Right atrium auricular region (tissue), 2 donors: ENCODE data around the gene DDX3X. TPM values are rescaled to one million over a fixed set of nuclear protein-coding genes. Genes with fewer than 3 reads are reported as not detected.
"Not testable (repeated sequence)": the region's sequence is repeated elsewhere in the genome, so short reads cannot be mapped to it uniquely, and the experiment has no call there.

Experiments used
- DNase-seq: peaks from one replicate; pipeline ENCODE4 v3.0.0-alpha.2; 2019; ENCODE audit warnings: low spot score
- H3K27ac ChIP-seq, 2 donors: fragments of 200-600 bp; sonication (generic); 1 replicate in 1 of 2; 2 replicates in 1 of 2; pipeline ENCODE4 v1.5.1; 2016 to 2019
- H3K27me3 ChIP-seq, 2 donors: fragments of 200-600 bp; sonication (generic); one replicate each; pipeline versions ENCODE4 v1.5.1 to v1.6.0; 2017 to 2019
- H3K36me3 ChIP-seq: fragments of 200-600 bp; sonication (generic); one replicate; pipeline ENCODE4 v1.5.1; 2016
- H3K4me1 ChIP-seq, 2 donors: fragments of 200-600 bp; sonication (generic); one replicate each; pipeline versions ENCODE4 v1.5.1 to v1.6.0; 2017 to 2019
- H3K4me3 ChIP-seq, 2 donors: fragments of 200-600 bp; sonication (generic); 1 replicate in 1 of 2; 2 replicates in 1 of 2; pipeline ENCODE4 v1.5.1; 2017 to 2019; ENCODE audit warnings: mild to moderate bottlenecking in 1 of 2, moderate library complexity in 1 of 2
- H3K9me3 ChIP-seq, 2 donors: fragments of 200-600 bp; sonication (generic); one replicate each; pipeline ENCODE4 v1.5.1; 2019
- CTCF ChIP-seq, 2 donors: fragments of 200-600 bp; sonication (generic); IDR thresholded peaks; one replicate each; pipeline ENCODE4 v1.5.1; 2019; ENCODE audit warnings: antibody characterized with exemption in 2 of 2
- total RNA-seq, 2 donors: library from RNA; depleted of rRNA; stranded (reverse); fragments of >200 nt; gene quantifications; one replicate each; pipeline ENCODE4 v1.1.0, GENCODE V29; 2016

Gene DDX3X
- total RNA-seq: 100 to 1,000 TPM; 150 to 152 TPM

DNA sequence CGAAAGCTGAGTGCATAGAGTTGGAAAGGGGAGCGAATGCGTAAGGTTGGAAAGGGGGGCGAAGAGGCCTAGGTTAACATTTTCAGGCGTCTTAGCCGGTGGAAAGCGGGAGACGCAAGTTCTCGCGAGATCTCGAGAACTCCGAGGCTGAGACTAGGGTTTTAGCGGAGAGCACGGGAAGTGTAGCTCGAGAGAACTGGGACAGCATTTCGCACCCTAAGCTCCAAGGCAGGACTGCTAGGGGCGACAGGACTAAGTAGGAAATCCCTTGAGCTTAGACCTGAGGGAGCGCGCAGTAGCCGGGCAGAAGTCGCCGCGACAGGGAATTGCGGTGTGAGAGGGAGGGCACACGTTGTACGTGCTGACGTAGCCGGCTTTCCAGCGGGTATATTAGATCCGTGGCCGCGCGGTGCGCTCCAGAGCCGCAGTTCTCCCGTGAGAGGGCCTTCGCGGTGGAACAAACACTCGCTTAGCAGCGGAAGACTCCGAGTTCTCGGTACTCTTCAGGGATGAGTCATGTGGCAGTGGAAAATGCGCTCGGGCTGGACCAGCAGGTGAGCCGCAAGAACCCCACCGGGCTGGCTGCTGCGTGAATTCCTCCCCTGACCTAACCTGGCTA lies at the start of gene DDX3X:
Gene DDX3X, plus strand, starts transcription at position 419 of the 619 bp plus-strand sequence. Its CDS starts 91 bp downstream, at position 510.
- Histone ChIP-seq H3K4me3 (peak within 1 kb of the TSS; percentile 87 to 92), H3K27ac (peak within 1 kb of the TSS; percentile 98 to 100), H3K9me3 (no peaks in the 10 kb centered on the region), H3K36me3 (peaks cover 10% of the 10 kb centered on the region), H3K27me3 (no peaks in the 10 kb centered on the region), H3K4me1 (peaks cover 0 to 48% of the 10 kb centered on the region in 2 donors)
- DNase-seq: peak; percentile 93
- peak in 1 of 2 donors; percentile 26 for TF ChIP-seq CTCF (IDR thresholded peaks at IDR 0.05)

GRCh38 chrX:41285928-41286327 lies 48.0 kb upstream of the DDX3X start:
- not testable (repeated sequence) for DNase-seq, H3K36me3 ChIP-seq, H3K4me1 ChIP-seq, H3K9me3 ChIP-seq, H3K27me3 ChIP-seq, H3K4me3 ChIP-seq, H3K27ac ChIP-seq

DNA sequence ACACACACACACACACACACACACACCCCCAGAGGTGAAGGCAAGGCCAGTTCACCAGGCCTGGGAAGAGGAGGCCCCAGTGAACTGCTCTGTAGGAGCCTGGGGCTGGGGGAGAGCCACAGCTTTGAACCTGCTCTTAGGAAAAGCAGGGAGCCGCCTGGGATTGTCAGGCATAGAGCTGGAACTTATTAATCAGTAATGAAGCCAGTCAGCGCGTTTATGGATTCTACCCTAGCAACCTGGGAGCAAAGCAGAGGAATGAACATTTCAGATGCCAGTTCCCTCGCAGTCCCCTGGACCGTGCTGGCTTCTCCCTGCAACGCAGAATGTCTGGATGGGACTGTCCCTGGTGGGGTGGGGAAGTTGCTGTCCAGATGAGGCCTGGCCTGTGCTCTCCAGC lies 45.3 kb upstream of the DDX3X start:
- H3K9me3 ChIP-seq: peaks cover 0 to 10% of the 10 kb centered on the region in 2 donors
- no peaks in the 10 kb centered on the region for H3K27me3 ChIP-seq
- H3K4me3 ChIP-seq: no peak overlapping the region
- H3K36me3 ChIP-seq: no peaks in the 10 kb centered on the region
- H3K27ac ChIP-seq: no peak overlapping the region
- H3K4me1 ChIP-seq: no peaks in the 10 kb centered on the region
- DNase-seq: no peak
- TF ChIP-seq CTCF (IDR thresholded peaks at IDR 0.05): no peak

DNA sequence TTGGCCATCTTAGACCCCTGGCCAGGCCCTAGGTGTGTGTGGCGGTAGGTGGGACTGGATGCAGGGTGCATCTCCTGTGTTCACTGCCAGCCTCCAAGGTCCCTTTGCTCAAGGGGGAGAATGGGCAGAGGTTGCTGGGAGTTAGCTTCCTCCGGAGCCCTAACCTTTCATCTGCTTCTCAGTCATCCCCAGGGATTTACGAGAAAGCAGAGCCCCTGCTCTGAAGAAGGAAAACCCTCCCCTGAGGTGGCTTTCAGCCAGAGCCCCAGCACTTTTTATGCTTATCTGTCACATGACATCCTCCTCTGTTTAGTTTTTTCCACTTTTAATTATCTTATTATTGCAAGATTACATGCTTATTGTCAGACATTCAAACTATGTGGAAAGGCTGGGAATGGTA lies 44.9 kb upstream of the DDX3X start:
- no peaks in the 10 kb centered on the region for H3K36me3 ChIP-seq
- H3K9me3 ChIP-seq: peaks cover 0 to 10% of the 10 kb centered on the region in 2 donors
- H3K27me3 ChIP-seq: no peaks in the 10 kb centered on the region
- no peak overlapping the region for H3K4me3 ChIP-seq
- H3K27ac ChIP-seq: no peak overlapping the region
- DNase-seq: no peak
- TF ChIP-seq CTCF (IDR thresholded peaks at IDR 0.05): no peak
- H3K4me1 ChIP-seq: no peaks in the 10 kb centered on the region

GRCh38 chrX:41291309-41291708 lies 42.7 kb upstream of the DDX3X start:
- H3K36me3 ChIP-seq: no peaks in the 10 kb centered on the region
- no peaks in the 10 kb centered on the region for H3K4me1 ChIP-seq
- H3K27me3 ChIP-seq: no peaks in the 10 kb centered on the region
- no peak for TF ChIP-seq CTCF (IDR thresholded peaks at IDR 0.05)
- peaks cover 0 to 14% of the 10 kb centered on the region in 2 donors for H3K9me3 ChIP-seq
- DNase-seq: no peak
- no peak overlapping the region for H3K27ac ChIP-seq
- no peak overlapping the region for H3K4me3 ChIP-seq

GRCh38 chrX:41293269-41293668 lies 40.7 kb upstream of the DDX3X start:
- H3K4me1 ChIP-seq: no peaks in the 10 kb centered on the region
- H3K9me3 ChIP-seq: peaks cover 0 to 14% of the 10 kb centered on the region in 2 donors
- TF ChIP-seq CTCF (IDR thresholded peaks at IDR 0.05): no peak
- no peak overlapping the region for H3K27ac ChIP-seq
- DNase-seq: no peak
- no peaks in the 10 kb centered on the region for H3K27me3 ChIP-seq
- H3K36me3 ChIP-seq: no peaks in the 10 kb centered on the region
- no peak overlapping the region for H3K4me3 ChIP-seq
